Hepatocyte (in vitro differentiated cells): ENCODE data around the gene LIN28B.

Experiments used
- EZH2 ChIP-seq: fragments of 200-600 bp; sonication (generic); IDR thresholded peaks from 2 replicates; pipeline ENCODE4 v1.6.1; 2016; ENCODE audit warnings: antibody characterized with exemption, mild to moderate bottlenecking, borderline replicate concordance
- EZH2phosphoT487 ChIP-seq: fragments of 200-600 bp; sonication (generic); IDR thresholded peaks from one replicate; pipeline ENCODE4 v1.6.1; 2018; ENCODE audit warnings: antibody characterized with exemption, mild to moderate bottlenecking, low read depth, moderate library complexity; ENCODE audit not compliant: unreplicated experiment, severe bottlenecking
- TF ChIP-seq, protein P1 (sequence below): fragments of 200-600 bp; sonication (generic); IDR thresholded peaks from 2 replicates; pipeline ENCODE4 v1.5.1; 2016; ENCODE audit warnings: antibody characterized with exemption, mild to moderate bottlenecking; ENCODE audit not compliant: poor library complexity

DNA sequence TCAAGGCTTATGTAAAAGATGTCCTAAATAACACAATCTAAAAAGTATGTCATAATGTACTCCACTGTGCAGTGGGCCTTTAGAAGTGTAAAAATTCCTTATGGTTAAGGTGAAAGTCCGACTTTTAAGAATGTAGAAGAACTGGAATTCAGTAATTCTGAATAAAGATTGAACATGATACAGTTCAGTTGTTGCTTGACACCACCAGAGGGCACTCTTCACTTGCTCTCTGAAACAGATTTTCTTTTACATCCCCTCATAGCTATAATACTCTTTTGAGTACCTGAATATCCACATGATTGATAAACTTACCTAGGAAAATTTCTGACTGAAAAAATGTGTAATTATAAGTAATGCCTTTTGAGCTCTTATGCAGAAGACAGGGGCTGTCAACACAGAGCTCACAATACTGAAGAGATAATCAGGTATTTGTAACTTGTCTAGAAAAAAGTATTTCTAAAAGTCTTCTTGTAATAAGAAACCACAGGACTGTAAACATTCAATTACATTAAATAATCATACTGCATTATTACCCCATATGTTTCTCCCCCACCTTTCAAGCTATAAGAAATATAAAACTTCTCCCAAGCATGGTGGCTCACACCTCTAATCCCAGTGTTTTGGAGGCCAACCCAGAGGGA is 130.8 kb downstream of the LIN28B start:
- TF ChIP-seq, protein P1, sequence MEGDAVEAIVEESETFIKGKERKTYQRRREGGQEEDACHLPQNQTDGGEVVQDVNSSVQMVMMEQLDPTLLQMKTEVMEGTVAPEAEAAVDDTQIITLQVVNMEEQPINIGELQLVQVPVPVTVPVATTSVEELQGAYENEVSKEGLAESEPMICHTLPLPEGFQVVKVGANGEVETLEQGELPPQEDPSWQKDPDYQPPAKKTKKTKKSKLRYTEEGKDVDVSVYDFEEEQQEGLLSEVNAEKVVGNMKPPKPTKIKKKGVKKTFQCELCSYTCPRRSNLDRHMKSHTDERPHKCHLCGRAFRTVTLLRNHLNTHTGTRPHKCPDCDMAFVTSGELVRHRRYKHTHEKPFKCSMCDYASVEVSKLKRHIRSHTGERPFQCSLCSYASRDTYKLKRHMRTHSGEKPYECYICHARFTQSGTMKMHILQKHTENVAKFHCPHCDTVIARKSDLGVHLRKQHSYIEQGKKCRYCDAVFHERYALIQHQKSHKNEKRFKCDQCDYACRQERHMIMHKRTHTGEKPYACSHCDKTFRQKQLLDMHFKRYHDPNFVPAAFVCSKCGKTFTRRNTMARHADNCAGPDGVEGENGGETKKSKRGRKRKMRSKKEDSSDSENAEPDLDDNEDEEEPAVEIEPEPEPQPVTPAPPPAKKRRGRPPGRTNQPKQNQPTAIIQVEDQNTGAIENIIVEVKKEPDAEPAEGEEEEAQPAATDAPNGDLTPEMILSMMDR: peak; percentile 93
- no peak for TF ChIP-seq EZH2
- no peak for TF ChIP-seq EZH2phosphoT487
